Smooth muscle cell (in vitro differentiated cells): Measurements from ENCODE around the gene LIMCH1. TPM values are rescaled to one million over a fixed set of nuclear protein-coding genes. Genes with fewer than 3 reads are reported as not detected.

Source experiments
- DNase-seq: peaks from one replicate; lab custom pipeline; 2025; ENCODE audit not compliant: unreplicated experiment; lab: John Stamatoyannopoulos, UW
- H2AFZ ChIP-seq: fragments of 200-600 bp; sonication (generic); 2 replicates; pipeline ENCODE4 v1.6.0; 2016; ENCODE audit warnings: antibody characterized with exemption, low read depth, mild to moderate bottlenecking
- H3F3A ChIP-seq: fragments of 200-600 bp; sonication (generic); 2 replicates; pipeline ENCODE4 v1.6.0; 2017; ENCODE audit warnings: antibody characterized with exemption, low read depth
- H3K27ac ChIP-seq: fragments of 200-600 bp; sonication (generic); 2 replicates; pipeline ENCODE4 v1.5.1; 2016; ENCODE audit warnings: low read depth, mild to moderate bottlenecking
- H3K27me3 ChIP-seq: fragments of 200-600 bp; sonication (generic); 2 replicates; pipeline ENCODE4 v1.6.1; 2016; ENCODE audit warnings: low read depth, mild to moderate bottlenecking
- H3K36me3 ChIP-seq: fragments of 200-600 bp; sonication (generic); 2 replicates; pipeline ENCODE4 v1.5.1; 2016; ENCODE audit warnings: low read depth
- H3K4me1 ChIP-seq: fragments of 200-600 bp; sonication (generic); 2 replicates; pipeline ENCODE4 v1.5.1; 2016; ENCODE audit warnings: low read depth
- H3K4me2 ChIP-seq: fragments of 200-600 bp; sonication (generic); 2 replicates; pipeline ENCODE4 v1.6.0; 2016; ENCODE audit warnings: mild to moderate bottlenecking
- H3K4me3 ChIP-seq: fragments of 200-600 bp; sonication (generic); 2 replicates; pipeline ENCODE4 v1.5.1; 2016; ENCODE audit warnings: mild to moderate bottlenecking
- H3K79me2 ChIP-seq: fragments of 200-600 bp; sonication (generic); 2 replicates; pipeline ENCODE4 v1.6.0; 2016; ENCODE audit warnings: low read depth, mild to moderate bottlenecking
- H3K9ac ChIP-seq: fragments of 200-600 bp; sonication (generic); 2 replicates; pipeline ENCODE4 v1.6.0; 2016; ENCODE audit warnings: low read depth
- H3K9me3 ChIP-seq: fragments of 200-600 bp; sonication (generic); replicated peaks from 2 replicates; pipeline ENCODE4 v1.5.1; 2016; ENCODE audit warnings: low read depth
- H4K20me1 ChIP-seq: fragments of 200-600 bp; sonication (generic); 2 replicates; pipeline ENCODE4 v1.6.0; 2016; ENCODE audit warnings: low read depth
- CTCF ChIP-seq: fragments of 200-600 bp; sonication (generic); IDR thresholded peaks from 2 replicates; pipeline ENCODE4 v1.5.1; 2017; ENCODE audit warnings: borderline replicate concordance, mild to moderate bottlenecking, antibody characterized with exemption; ENCODE audit not compliant: insufficient read depth, poor library complexity, severe bottlenecking
- WGBS: methylation state at CpG from one replicate; pipeline ENCODE4 v1.1.7; 2016; ENCODE audit warnings: low lambda C conversion rate; 5-methylcytosine and 5-hydroxymethylcytosine counted together
- polyA plus RNA-seq: library from polyadenylated mRNA; unstranded; fragments of >200 nt; fragmentation: Nextera tagmentation; extraction: Ambion mirVana; gene quantifications from 2 replicates; pipeline ENCODE4 v1.2.1, GENCODE V29; 2016
- total RNA-seq: library from RNA; depleted of rRNA; stranded (reverse); fragments of >200 nt; gene quantifications from 2 replicates; pipeline ENCODE4 v1.2.3, GENCODE V29; 2014

The LIMCH1 gene
- total and polyA plus RNA-seq, 2 experiments from 2014 or later, result 2.6 to 7.6 TPM

DNA sequence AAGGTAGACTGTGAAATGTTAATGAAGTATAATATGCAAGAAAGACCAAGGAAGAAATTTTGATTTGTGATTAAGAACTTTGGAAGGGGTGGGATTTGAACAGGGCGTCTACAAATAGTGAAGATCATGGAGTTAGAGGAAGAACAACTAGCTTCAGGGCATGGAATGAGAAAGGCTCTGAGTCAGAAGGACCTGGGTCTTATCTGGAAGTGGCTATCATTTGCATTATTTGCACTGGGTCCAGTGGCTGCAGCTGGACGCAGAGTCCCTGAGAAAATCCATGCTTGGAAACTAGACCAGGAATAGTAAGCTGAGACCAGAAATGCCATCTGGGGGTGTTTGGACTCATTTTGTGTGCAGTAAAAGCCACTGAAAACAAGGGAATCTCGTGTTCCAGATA lies 4.3 kb upstream of the LIMCH1 start:
- Histone ChIP-seq H3K27ac (no peak overlapping the region), H3K4me3 (no peak overlapping the region), H3K27me3 (no peaks in the 10 kb centered on the region), H3K9me3 (no peaks in the 10 kb centered on the region), H4K20me1 (no peaks in the 10 kb centered on the region), H3K36me3 (no peaks in the 10 kb centered on the region), H3K4me1 (no peaks in the 10 kb centered on the region), H3K4me2 (no peak overlapping the region), H2AFZ (no peak overlapping the region), H3K9ac (no peak overlapping the region), H3F3A (peaks cover 4% of the 10 kb centered on the region), H3K79me2 (no peaks in the 10 kb centered on the region)
- no peak for DNase-seq
- 25% methylated on average over 3 of the region's 3 CpGs for WGBS
- no peak for TF ChIP-seq CTCF

GRCh38 chr4:41534404-41534803 lies 3.6 kb upstream of the LIMCH1 start:
- Histone ChIP-seq H3K9me3 (no peaks in the 10 kb centered on the region), H3K9ac (no peak overlapping the region), H3K4me3 (no peak overlapping the region), H4K20me1 (no peaks in the 10 kb centered on the region), H3K27me3 (no peaks in the 10 kb centered on the region), H3K4me1 (no peaks in the 10 kb centered on the region), H3K79me2 (no peaks in the 10 kb centered on the region), H3K4me2 (no peak overlapping the region), H2AFZ (no peak overlapping the region), H3K27ac (no peak overlapping the region), H3K36me3 (no peaks in the 10 kb centered on the region), H3F3A (peaks cover 4% of the 10 kb centered on the region)
- no peak for TF ChIP-seq CTCF
- DNase-seq, result no peak

GRCh38 chr4:41535911-41536371 lies 2.0 kb upstream of the LIMCH1 start:
- 48% methylated on average over 6 of the region's 6 CpGs for WGBS
- no peaks in the 10 kb centered on the region for H3K79me2 ChIP-seq
- H4K20me1 ChIP-seq, result no peaks in the 10 kb centered on the region
- DNase-seq, result no peak
- H3K9me3 ChIP-seq, result no peaks in the 10 kb centered on the region
- no peaks in the 10 kb centered on the region for H3K36me3 ChIP-seq
- TF ChIP-seq CTCF, result no peak
- no peaks in the 10 kb centered on the region for H3K4me1 ChIP-seq
- no peak overlapping the region for H3K4me2 ChIP-seq
- H3K27ac ChIP-seq, result no peak overlapping the region
- no peak overlapping the region for H3K4me3 ChIP-seq
- no peak overlapping the region for H3K9ac ChIP-seq
- peaks cover 4% of the 10 kb centered on the region for H3F3A ChIP-seq
- no peaks in the 10 kb centered on the region for H3K27me3 ChIP-seq
- H2AFZ ChIP-seq, result no peak overlapping the region

- H3K9ac ChIP-seq, result no peak overlapping the region
These were observed 566 bp upstream of the LIMCH1 start for GRCh38 chr4:41537292-41537890.

More at GRCh38 chr4:41537292-41537890, 566 bp upstream of the LIMCH1 start:
- Histone ChIP-seq H3K4me1 (no peaks in the 10 kb centered on the region), H3K9me3 (no peaks in the 10 kb centered on the region), H3K4me2 (no peak overlapping the region), H3K36me3 (no peaks in the 10 kb centered on the region), H3F3A (peaks cover 4% of the 10 kb centered on the region), H3K27me3 (no peaks in the 10 kb centered on the region), H3K4me3 (no peak overlapping the region), H3K79me2 (no peaks in the 10 kb centered on the region), H2AFZ (no peak overlapping the region), H4K20me1 (no peaks in the 10 kb centered on the region), H3K27ac (no peak overlapping the region)
- no peak for DNase-seq
- 96% methylated on average over 1 of the region's 1 CpG for WGBS
- TF ChIP-seq CTCF, result no peak
